HL-60 (cell line): ENCODE results near the gene ASTN2.

ENCODE experiments used
- DNase-seq, 2 experiments: peaks; one replicate each; pipeline ENCODE4 v3.0.0-alpha.2; 2010 to 2020; ENCODE audit warnings: low read depth in 1 of 2, low spot score in 1 of 2
- H3K27ac ChIP-seq: fragments of 250-450 bp; sonication (Bioruptor Pico); replicated peaks from 2 replicates; pipeline ENCODE4 v1.5.1; 2020; ENCODE audit warnings: mild to moderate bottlenecking, moderate library complexity
- H3K27me3 ChIP-seq: fragments of 250-450 bp; sonication (Bioruptor Pico); 2 replicates; pipeline ENCODE4 v1.5.1; 2021; ENCODE audit warnings: mild to moderate bottlenecking, moderate library complexity; ENCODE audit not compliant: insufficient read depth, poor library complexity, severe bottlenecking
- H3K4me3 ChIP-seq: replicated peaks from 2 replicates; pipeline ENCODE4 v1.5.1; 2011; ENCODE audit warnings: mild to moderate bottlenecking, control low read depth, low read length; ENCODE audit not compliant: insufficient read depth
- CTCF ChIP-seq: IDR thresholded peaks from one replicate; pipeline ENCODE4 v1.5.1; 2011; ENCODE audit warnings: low read length, control low read depth, inconsistent platforms; ENCODE audit not compliant: insufficient read depth
- GABPA ChIP-seq: IDR thresholded peaks from 2 replicates; pipeline ENCODE4 v1.6.1; 2012; ENCODE audit warnings: low read depth
- POLR2AphosphoS5 ChIP-seq: IDR thresholded peaks from 2 replicates; pipeline ENCODE4 v1.6.1; 2012; ENCODE audit warnings: low read depth
- REST ChIP-seq: IDR thresholded peaks from 2 replicates; pipeline ENCODE4 v1.6.1; 2012; ENCODE audit warnings: low read depth; ENCODE audit not compliant: insufficient replicate concordance
- SPI1 ChIP-seq: IDR thresholded peaks from 2 replicates; pipeline ENCODE4 v1.6.1; 2012; ENCODE audit warnings: low read depth, mild to moderate bottlenecking, borderline replicate concordance

ASTN2 gene

DNA sequence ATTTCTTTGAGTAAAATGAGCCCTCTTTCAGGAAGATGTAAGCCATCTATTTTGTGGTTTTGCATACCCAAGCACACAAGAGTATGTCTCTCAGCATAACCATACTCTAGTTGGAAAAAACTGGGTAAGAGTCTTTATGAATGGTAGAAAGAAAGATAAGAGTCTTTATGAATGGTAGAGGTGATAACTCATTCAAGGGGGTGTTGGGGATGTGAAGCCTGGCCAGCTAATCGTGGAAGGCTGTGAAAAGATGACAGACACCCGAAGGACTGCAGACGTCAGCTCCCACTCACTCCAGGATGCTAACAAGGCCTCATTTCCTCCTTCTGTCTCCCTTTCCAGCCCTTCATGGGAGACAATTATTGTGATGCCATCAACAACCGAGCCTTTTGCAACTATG, 1032.8 kb downstream of the ASTN2 start:
- no peak for TF ChIP-seq CTCF
- TF ChIP-seq REST = no peak
- no peak for TF ChIP-seq GABPA
- no peak for TF ChIP-seq SPI1
- no peak for TF ChIP-seq POLR2AphosphoS5
- Histone ChIP-seq H3K27me3 (no peaks in the 10 kb centered on the region), H3K4me3 (no peak overlapping the region), H3K27ac (no peak overlapping the region)
- no peak for DNase-seq

GRCh38 chr9:116381350-116381749, 1033.5 kb downstream of the ASTN2 start:
- H3K27me3 ChIP-seq = no peaks in the 10 kb centered on the region
- no peak overlapping the region for H3K4me3 ChIP-seq
- DNase-seq = no peak
- TF ChIP-seq POLR2AphosphoS5 (no peak), GABPA (no peak), REST (no peak), SPI1 (no peak), CTCF (no peak)
- no peak overlapping the region for H3K27ac ChIP-seq

DNA sequence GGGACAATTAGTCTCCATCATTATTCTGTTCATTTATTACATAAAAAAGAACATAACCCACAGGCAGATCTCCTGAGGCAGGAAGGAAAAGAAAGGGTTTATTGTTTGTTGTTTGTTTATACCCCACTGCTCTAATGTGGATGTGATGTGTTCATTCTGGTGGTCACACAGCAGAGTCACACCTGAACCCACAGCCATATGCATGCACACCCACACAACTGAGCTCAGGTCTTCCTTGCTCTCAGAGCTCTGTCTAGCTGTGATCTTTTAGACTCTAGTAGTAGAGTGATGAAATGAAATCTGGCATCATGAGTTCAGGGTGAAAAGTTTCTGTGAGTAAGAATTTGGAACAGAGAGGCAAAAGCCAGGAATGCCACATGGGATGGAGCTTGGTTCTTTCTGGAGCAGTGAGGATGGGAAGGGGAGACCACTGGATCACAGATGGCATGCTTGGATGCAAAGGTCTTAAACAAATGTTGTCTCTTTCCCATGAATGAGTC, 1034.3 kb downstream of the ASTN2 start:
- TF ChIP-seq REST (no peak), CTCF (no peak), POLR2AphosphoS5 (no peak), GABPA (no peak), SPI1 (no peak)
- no peak overlapping the region for H3K4me3 ChIP-seq
- no peak for DNase-seq
- H3K27ac ChIP-seq = no peak overlapping the region
- no peaks in the 10 kb centered on the region for H3K27me3 ChIP-seq
